Measurements from ENCODE around the gene MARCHF9. TPM values are rescaled to one million over a fixed set of nuclear protein-coding genes. Genes with fewer than 3 reads are reported as not detected.

The MARCHF9 gene
- total RNA-seq, 1 experiment from 2014 or later = 6.2 TPM

GRCh38 chr12:57759360-57759980, 4.6 kb downstream of the MARCHF9 start:
- ChIA-PET POLR2A (interaction anchor here (1.4 kb wide), 1 partner anchor 15 kb away, joined by 3 read pairs; the partner anchor contains the start of gene TSPAN31), CTCF (interaction anchor here (0.6 to 1.7 kb wide), 14 partner anchors 13 to 193 kb away, joined by 3 to 6 read pairs (median 4); partner anchors contain the start of genes AVIL, EEF1AKMT3, METTL1 and TSPAN31)
- H3K27me3 Mint-ChIP-seq (ENCODE audit: low read depth) = peaks cover 91% of the 10 kb centered on the region
- DNase-seq (ENCODE audit: low spot score) (no peak), ATAC-seq (peak; percentile 10; the same call in 1 of the 2 replicates)
- no peaks in the 10 kb centered on the region for H3K9me3 Mint-ChIP-seq
- H3K36me3 Mint-ChIP-seq = no peaks in the 10 kb centered on the region
- no peak overlapping the region for H3K4me3 Mint-ChIP-seq
- H3K27ac Mint-ChIP-seq = no peak overlapping the region
- TF ChIP-seq, protein P1, sequence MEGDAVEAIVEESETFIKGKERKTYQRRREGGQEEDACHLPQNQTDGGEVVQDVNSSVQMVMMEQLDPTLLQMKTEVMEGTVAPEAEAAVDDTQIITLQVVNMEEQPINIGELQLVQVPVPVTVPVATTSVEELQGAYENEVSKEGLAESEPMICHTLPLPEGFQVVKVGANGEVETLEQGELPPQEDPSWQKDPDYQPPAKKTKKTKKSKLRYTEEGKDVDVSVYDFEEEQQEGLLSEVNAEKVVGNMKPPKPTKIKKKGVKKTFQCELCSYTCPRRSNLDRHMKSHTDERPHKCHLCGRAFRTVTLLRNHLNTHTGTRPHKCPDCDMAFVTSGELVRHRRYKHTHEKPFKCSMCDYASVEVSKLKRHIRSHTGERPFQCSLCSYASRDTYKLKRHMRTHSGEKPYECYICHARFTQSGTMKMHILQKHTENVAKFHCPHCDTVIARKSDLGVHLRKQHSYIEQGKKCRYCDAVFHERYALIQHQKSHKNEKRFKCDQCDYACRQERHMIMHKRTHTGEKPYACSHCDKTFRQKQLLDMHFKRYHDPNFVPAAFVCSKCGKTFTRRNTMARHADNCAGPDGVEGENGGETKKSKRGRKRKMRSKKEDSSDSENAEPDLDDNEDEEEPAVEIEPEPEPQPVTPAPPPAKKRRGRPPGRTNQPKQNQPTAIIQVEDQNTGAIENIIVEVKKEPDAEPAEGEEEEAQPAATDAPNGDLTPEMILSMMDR (IDR thresholded peaks at IDR 0.05) = peak; percentile 34; the same call in 1 of the 2 replicates
- TF ChIP-seq ZNF121 (CRISPR knock-in tag; IDR thresholded peaks at IDR 0.05) = no peak
- no peak for TF ChIP-seq NFATC4 (CRISPR knock-in tag; IDR thresholded peaks at IDR 0.05)
- H3K4me1 Mint-ChIP-seq = peaks cover 25% of the 10 kb centered on the region

DNA sequence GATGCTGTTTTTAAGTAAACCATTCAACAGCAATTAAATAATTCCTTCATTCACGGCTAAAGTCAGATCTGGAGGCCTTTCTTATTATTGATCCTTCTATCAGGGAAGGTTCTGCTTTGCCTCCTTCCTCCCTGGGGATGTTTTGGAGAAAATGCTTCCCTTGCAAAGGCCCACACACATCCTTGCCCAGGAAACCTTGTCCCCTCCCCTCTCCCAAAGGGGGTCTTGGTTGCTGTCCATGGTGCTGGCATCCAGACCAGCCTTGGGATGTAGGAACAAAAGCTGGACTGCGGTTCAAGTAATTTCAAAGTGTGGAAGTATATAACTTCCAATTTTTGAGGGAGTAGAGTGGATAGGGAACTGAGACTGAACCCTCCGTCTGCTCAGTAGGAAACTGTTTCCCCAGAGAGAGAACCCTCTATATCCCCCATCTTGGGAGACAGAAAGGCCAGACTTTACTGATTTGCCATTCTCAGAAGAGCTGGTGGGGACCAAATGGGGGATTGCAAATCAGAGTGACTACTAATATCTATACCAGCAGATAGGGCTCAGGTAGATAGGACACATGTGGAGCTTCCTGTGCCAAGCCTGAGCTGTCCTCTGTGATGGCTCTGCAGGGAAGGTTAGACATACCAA, 5.6 kb downstream of the MARCHF9 start:
- H3K4me1 Mint-ChIP-seq = peaks cover 31% of the 10 kb centered on the region
- CTCF ChIA-PET = interaction anchor here (1.0 to 1.1 kb wide), 3 partner anchors 12 to 133 kb away, joined by 3 to 5 read pairs (median 4); partner anchors contain the start of genes EEF1AKMT3 and METTL1
- no peak for ATAC-seq
- POLR2A ChIA-PET = interaction anchor here (1.0 to 1.4 kb wide), 2 partner anchors 12 to 16 kb away, joined by 3 read pairs; partner anchors contain the start of genes EEF1AKMT3 and TSPAN31
- H3K27me3 Mint-ChIP-seq (ENCODE audit: low read depth) = peaks cover 98% of the 10 kb centered on the region
- H3K27ac Mint-ChIP-seq = no peak overlapping the region
- H3K36me3 Mint-ChIP-seq = no peaks in the 10 kb centered on the region
- H3K9me3 Mint-ChIP-seq = no peaks in the 10 kb centered on the region
- peak; percentile 54; the same call in 1 of the 2 replicates for TF ChIP-seq TEAD1 (CRISPR knock-in tag; IDR thresholded peaks at IDR 0.05)
- TF ChIP-seq ZNF512 (CRISPR knock-in tag; IDR thresholded peaks at IDR 0.05; ENCODE audit: borderline replicate concordance) = peak; percentile 19; the same call in 1 of the 2 replicates
- no peak for TF ChIP-seq PRRX2 (CRISPR knock-in tag; IDR thresholded peaks at IDR 0.05)
- TF ChIP-seq, protein P2, sequence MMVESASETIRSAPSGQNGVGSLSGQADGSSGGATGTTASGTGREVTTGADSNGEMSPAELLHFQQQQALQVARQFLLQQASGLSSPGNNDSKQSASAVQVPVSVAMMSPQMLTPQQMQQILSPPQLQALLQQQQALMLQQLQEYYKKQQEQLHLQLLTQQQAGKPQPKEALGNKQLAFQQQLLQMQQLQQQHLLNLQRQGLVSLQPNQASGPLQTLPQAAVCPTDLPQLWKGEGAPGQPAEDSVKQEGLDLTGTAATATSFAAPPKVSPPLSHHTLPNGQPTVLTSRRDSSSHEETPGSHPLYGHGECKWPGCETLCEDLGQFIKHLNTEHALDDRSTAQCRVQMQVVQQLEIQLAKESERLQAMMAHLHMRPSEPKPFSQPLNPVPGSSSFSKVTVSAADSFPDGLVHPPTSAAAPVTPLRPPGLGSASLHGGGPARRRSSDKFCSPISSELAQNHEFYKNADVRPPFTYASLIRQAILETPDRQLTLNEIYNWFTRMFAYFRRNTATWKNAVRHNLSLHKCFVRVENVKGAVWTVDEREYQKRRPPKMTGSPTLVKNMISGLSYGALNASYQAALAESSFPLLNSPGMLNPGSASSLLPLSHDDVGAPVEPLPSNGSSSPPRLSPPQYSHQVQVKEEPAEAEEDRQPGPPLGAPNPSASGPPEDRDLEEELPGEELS (CRISPR knock-in tag; IDR thresholded peaks at IDR 0.05) = peak; percentile 70
- no peak for TF ChIP-seq JAZF1 (CRISPR knock-in tag; IDR thresholded peaks at IDR 0.05)
- no peak for TF ChIP-seq SOX15 (CRISPR knock-in tag; IDR thresholded peaks at IDR 0.05)
- 0 out of 2 replicates have a peak, but pooled peaks have one; percentile 46 for TF ChIP-seq SMAD3 (CRISPR knock-in tag; IDR thresholded peaks at IDR 0.05; ENCODE audit: borderline replicate concordance)
- TF ChIP-seq FOXK1 (CRISPR knock-in tag; IDR thresholded peaks at IDR 0.05) = 0 out of 2 replicates have a peak, but pooled peaks have one; percentile 41
- 0 out of 2 replicates have a peak, but pooled peaks have one; percentile 59 for TF ChIP-seq IRF1 (CRISPR knock-in tag; IDR thresholded peaks at IDR 0.05)
- TF ChIP-seq TEAD4 (CRISPR knock-in tag; IDR thresholded peaks at IDR 0.05) = peak; percentile 64; the same call in 1 of the 2 replicates
- TF ChIP-seq ZNF396 (CRISPR knock-in tag; IDR thresholded peaks at IDR 0.05; ENCODE audit: borderline replicate concordance) = no peak
- TF ChIP-seq, protein P3, sequence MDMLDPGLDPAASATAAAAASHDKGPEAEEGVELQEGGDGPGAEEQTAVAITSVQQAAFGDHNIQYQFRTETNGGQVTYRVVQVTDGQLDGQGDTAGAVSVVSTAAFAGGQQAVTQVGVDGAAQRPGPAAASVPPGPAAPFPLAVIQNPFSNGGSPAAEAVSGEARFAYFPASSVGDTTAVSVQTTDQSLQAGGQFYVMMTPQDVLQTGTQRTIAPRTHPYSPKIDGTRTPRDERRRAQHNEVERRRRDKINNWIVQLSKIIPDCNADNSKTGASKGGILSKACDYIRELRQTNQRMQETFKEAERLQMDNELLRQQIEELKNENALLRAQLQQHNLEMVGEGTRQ (CRISPR knock-in tag; IDR thresholded peaks at IDR 0.05) = no peak
- TF ChIP-seq, protein P4, sequence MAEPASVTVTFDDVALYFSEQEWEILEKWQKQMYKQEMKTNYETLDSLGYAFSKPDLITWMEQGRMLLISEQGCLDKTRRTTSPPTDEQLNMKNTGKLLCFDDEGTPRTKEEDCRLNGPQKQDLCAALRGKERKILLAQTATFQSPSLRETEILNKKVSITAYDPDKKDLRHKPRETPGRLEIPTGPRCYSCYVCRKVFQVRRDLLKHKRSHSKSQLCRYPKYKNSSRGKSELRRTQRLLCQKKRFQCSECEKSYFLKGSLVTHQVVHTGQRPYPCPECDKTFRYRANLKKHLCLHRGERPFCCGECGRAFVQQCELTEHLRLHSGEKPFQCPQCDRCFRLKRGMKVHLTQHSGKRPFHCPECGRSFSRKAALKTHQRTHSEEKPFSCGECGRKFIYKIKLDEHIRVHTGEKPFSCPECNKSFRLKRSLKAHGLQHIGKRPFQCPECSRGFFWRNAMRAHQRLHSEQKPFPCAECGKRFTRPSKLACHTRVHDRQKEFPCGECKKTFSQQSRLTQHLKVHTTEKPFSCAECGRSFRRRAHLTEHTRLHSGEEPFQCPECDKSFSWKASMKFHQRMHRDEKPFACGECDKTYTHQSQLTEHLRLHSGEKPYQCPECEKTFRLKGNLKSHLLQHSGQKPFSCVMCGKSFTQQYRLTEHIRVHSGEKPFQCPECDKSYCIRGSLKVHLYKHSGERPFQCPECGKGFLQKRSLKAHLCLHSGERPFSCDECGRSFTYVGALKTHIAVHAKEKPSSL (CRISPR knock-in tag; conservative IDR thresholded peaks at IDR 0.05) = no peak
- TF ChIP-seq, protein P5, sequence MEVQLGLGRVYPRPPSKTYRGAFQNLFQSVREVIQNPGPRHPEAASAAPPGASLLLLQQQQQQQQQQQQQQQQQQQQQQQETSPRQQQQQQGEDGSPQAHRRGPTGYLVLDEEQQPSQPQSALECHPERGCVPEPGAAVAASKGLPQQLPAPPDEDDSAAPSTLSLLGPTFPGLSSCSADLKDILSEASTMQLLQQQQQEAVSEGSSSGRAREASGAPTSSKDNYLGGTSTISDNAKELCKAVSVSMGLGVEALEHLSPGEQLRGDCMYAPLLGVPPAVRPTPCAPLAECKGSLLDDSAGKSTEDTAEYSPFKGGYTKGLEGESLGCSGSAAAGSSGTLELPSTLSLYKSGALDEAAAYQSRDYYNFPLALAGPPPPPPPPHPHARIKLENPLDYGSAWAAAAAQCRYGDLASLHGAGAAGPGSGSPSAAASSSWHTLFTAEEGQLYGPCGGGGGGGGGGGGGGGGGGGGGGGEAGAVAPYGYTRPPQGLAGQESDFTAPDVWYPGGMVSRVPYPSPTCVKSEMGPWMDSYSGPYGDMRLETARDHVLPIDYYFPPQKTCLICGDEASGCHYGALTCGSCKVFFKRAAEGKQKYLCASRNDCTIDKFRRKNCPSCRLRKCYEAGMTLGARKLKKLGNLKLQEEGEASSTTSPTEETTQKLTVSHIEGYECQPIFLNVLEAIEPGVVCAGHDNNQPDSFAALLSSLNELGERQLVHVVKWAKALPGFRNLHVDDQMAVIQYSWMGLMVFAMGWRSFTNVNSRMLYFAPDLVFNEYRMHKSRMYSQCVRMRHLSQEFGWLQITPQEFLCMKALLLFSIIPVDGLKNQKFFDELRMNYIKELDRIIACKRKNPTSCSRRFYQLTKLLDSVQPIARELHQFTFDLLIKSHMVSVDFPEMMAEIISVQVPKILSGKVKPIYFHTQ (CRISPR knock-in tag; IDR thresholded peaks at IDR 0.05) = no peak
- TF ChIP-seq CREB1 (CRISPR knock-in tag; IDR thresholded peaks at IDR 0.05) = no peak
- DNase-seq (ENCODE audit: low spot score) = peak; percentile 69
- H3K4me3 Mint-ChIP-seq = no peak overlapping the region
